ENCODE results near the gene RNF225. TPM values are rescaled to one million over a fixed set of nuclear protein-coding genes. Genes with fewer than 3 reads are reported as not detected.

The RNF225 gene
- total and polyA plus RNA-seq, 9 of the 15 experiments (the other 6 are each of a cell fraction or from before 2014, with no cell fraction given) = 0.33 TPM; not detected in 8

GRCh38 chr19:58380662-58381459 lies 14.6 kb upstream of the RNF225 start, which contains the start of gene ZNF837 (continued):
- TF ChIP-seq, protein P1, sequence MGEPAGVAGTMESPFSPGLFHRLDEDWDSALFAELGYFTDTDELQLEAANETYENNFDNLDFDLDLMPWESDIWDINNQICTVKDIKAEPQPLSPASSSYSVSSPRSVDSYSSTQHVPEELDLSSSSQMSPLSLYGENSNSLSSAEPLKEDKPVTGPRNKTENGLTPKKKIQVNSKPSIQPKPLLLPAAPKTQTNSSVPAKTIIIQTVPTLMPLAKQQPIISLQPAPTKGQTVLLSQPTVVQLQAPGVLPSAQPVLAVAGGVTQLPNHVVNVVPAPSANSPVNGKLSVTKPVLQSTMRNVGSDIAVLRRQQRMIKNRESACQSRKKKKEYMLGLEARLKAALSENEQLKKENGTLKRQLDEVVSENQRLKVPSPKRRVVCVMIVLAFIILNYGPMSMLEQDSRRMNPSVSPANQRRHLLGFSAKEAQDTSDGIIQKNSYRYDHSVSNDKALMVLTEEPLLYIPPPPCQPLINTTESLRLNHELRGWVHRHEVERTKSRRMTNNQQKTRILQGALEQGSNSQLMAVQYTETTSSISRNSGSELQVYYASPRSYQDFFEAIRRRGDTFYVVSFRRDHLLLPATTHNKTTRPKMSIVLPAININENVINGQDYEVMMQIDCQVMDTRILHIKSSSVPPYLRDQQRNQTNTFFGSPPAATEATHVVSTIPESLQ (CRISPR knock-in tag; IDR thresholded peaks at IDR 0.05) = 0 out of 2 replicates have a peak, but pooled peaks have one; percentile 90
- TF ChIP-seq ZNF140 (CRISPR knock-in tag; IDR thresholded peaks at IDR 0.05) (no peak), TOE1 (IDR thresholded peaks at IDR 0.05; ENCODE audit: borderline replicate concordance) (peak; percentile 85; the same call in 1 of the 2 replicates), TOE1 (CRISPR knock-in tag; IDR thresholded peaks at IDR 0.05; ENCODE audit: borderline replicate concordance, low read depth) (0 out of 2 replicates have a peak, but pooled peaks have one; percentile 74), SMARCA5 (IDR thresholded peaks at IDR 0.05) (no peak), EGR1 (conservative IDR thresholded peaks at IDR 0.05) (peak; percentile 93), RAD51 (IDR thresholded peaks at IDR 0.05; ENCODE audit: borderline replicate concordance, low read depth) (no peak), ZNF695 (CRISPR knock-in tag; IDR thresholded peaks at IDR 0.05) (no peak), ZNF316 (IDR thresholded peaks at IDR 0.05) (no peak), DIDO1 (tag; IDR thresholded peaks at IDR 0.05; ENCODE audit: low read depth) (peak; percentile 88), SRSF3 (IDR thresholded peaks at IDR 0.05; ENCODE audit: insufficient read depth, low read length) (no peak), NFRKB (IDR thresholded peaks at IDR 0.05; ENCODE audit: low read depth) (no peak), ZBTB11 (CRISPR knock-in tag; IDR thresholded peaks at IDR 0.05) (peak; percentile 99 to 100 (median 99)), RHOXF2B (CRISPR knock-in tag; conservative IDR thresholded peaks at IDR 0.05) (no peak), NCOR1 (IDR thresholded peaks at IDR 0.05) (no peak; the same call in 1 of the 2 replicates), FOXK2 (conservative IDR thresholded peaks at IDR 0.05 in 1 of 2, IDR thresholded peaks at IDR 0.05 in 1 of 2; ENCODE audit: low read depth in 2 of 2) (peak in 1 of 2 experiments; percentile 7; a peak in 1 of 4 replicates)
- TF ChIP-seq, protein P2, sequence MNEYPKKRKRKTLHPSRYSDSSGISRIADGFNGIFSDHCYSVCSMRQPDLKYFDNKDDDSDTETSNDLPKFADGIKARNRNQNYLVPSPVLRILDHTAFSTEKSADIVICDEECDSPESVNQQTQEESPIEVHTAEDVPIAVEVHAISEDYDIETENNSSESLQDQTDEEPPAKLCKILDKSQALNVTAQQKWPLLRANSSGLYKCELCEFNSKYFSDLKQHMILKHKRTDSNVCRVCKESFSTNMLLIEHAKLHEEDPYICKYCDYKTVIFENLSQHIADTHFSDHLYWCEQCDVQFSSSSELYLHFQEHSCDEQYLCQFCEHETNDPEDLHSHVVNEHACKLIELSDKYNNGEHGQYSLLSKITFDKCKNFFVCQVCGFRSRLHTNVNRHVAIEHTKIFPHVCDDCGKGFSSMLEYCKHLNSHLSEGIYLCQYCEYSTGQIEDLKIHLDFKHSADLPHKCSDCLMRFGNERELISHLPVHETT (CRISPR knock-in tag; conservative IDR thresholded peaks at IDR 0.05 in 1 of 2, IDR thresholded peaks at IDR 0.05 in 1 of 2) = peak in 1 of 2 experiments; percentile 87; a peak in 2 of 4 replicates
- TF ChIP-seq, protein P3, sequence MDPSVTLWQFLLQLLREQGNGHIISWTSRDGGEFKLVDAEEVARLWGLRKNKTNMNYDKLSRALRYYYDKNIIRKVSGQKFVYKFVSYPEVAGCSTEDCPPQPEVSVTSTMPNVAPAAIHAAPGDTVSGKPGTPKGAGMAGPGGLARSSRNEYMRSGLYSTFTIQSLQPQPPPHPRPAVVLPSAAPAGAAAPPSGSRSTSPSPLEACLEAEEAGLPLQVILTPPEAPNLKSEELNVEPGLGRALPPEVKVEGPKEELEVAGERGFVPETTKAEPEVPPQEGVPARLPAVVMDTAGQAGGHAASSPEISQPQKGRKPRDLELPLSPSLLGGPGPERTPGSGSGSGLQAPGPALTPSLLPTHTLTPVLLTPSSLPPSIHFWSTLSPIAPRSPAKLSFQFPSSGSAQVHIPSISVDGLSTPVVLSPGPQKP (CRISPR knock-in tag; IDR thresholded peaks at IDR 0.05) = no peak
